OCI-LY1 (cell line): ENCODE results near the gene KRTAP10-9.

Experiments used
- H2AFZ ChIP-seq: fragments of 200-600 bp; sonication (generic), shearing (Covaris generic); 2 replicates; pipeline ENCODE4 v1.6.0; 2014; ENCODE audit warnings: antibody characterized with exemption, mild to moderate bottlenecking, low read length
- H3F3A ChIP-seq: fragments of 200-600 bp; sonication (generic), shearing (Covaris generic); 2 replicates; pipeline ENCODE4 v1.6.0; 2014; ENCODE audit warnings: mild to moderate bottlenecking, antibody characterized with exemption, low read length, moderate library complexity; ENCODE audit not compliant: insufficient read depth
- H3K27ac ChIP-seq: fragments of 200-600 bp; sonication (generic); 2 replicates; pipeline ENCODE4 v1.5.1; 2014; ENCODE audit warnings: low read length, mixed run types, mild to moderate bottlenecking, low read depth; ENCODE audit not compliant: poor library complexity, severe bottlenecking
- H3K27me3 ChIP-seq: fragments of 200-600 bp; sonication (generic); 2 replicates; pipeline ENCODE4 v1.6.0; 2014; ENCODE audit warnings: antibody characterized with exemption, mild to moderate bottlenecking, low read length, moderate library complexity; ENCODE audit not compliant: insufficient read depth
- H3K36me3 ChIP-seq: fragments of 200-600 bp; sonication (generic); 2 replicates; pipeline ENCODE4 v1.6.1; 2014; ENCODE audit warnings: mild to moderate bottlenecking, antibody characterized with exemption, low read length, moderate library complexity, mixed read lengths; ENCODE audit not compliant: insufficient read depth
- H3K4me1 ChIP-seq: fragments of 200-600 bp; sonication (generic); 2 replicates; pipeline ENCODE4 v1.5.1; 2014; ENCODE audit warnings: mild to moderate bottlenecking, low read length, moderate library complexity; ENCODE audit not compliant: insufficient read depth, severe bottlenecking
- H3K4me2 ChIP-seq: fragments of 200-600 bp; sonication (generic), shearing (Covaris generic); 2 replicates; pipeline ENCODE4 v1.6.1; 2014; ENCODE audit warnings: low read length
- H3K4me3 ChIP-seq: fragments of 200-600 bp; sonication (generic); 2 replicates; pipeline ENCODE4 v1.5.1; 2014; ENCODE audit warnings: low read length, low read depth, mild to moderate bottlenecking, mixed read lengths; ENCODE audit not compliant: poor library complexity, severe bottlenecking
- H3K79me2 ChIP-seq: fragments of 200-600 bp; shearing (Covaris generic); 2 replicates; pipeline ENCODE4 v1.6.1; 2016; ENCODE audit warnings: mixed run types, low read length, mixed read lengths; ENCODE audit not compliant: insufficient read depth
- H3K9ac ChIP-seq: fragments of 200-600 bp; sonication (generic), shearing (Covaris generic); 2 replicates; pipeline ENCODE4 v1.6.1; 2014; ENCODE audit warnings: mild to moderate bottlenecking, low read length, mixed read lengths
- H3K9me2 ChIP-seq: fragments of 200-600 bp; sonication (generic), shearing (Covaris generic); 2 replicates; pipeline ENCODE4 v1.6.1; 2014; ENCODE audit warnings: low read depth, mild to moderate bottlenecking, low read length, mixed read lengths
- H3K9me3 ChIP-seq: fragments of 200-600 bp; shearing (Covaris generic); 2 replicates; pipeline ENCODE4 v1.6.1; 2014; ENCODE audit warnings: low read length, mixed read lengths
- H4K20me1 ChIP-seq: fragments of 200-600 bp; sonication (generic), shearing (Covaris generic); 2 replicates; pipeline ENCODE4 v1.6.0; 2016; ENCODE audit warnings: mild to moderate bottlenecking, low read length; ENCODE audit not compliant: insufficient read depth
- EZH2 ChIP-seq: fragments of 200-600 bp; sonication (generic), shearing (Covaris generic); IDR thresholded peaks from 2 replicates; pipeline ENCODE4 v1.8.0; 2017; ENCODE audit warnings: borderline replicate concordance, mixed run types, mild to moderate bottlenecking, antibody characterized with exemption, low read length, moderate library complexity, mixed read lengths
- TF ChIP-seq, protein P1 (sequence below): fragments of 200-600 bp; sonication (generic), shearing (Covaris generic); IDR thresholded peaks from 2 replicates; pipeline ENCODE4 v1.5.1; 2017; ENCODE audit warnings: mild to moderate bottlenecking, antibody characterized with exemption, low read length, moderate library complexity, mixed read lengths

The KRTAP10-9 gene

DNA sequence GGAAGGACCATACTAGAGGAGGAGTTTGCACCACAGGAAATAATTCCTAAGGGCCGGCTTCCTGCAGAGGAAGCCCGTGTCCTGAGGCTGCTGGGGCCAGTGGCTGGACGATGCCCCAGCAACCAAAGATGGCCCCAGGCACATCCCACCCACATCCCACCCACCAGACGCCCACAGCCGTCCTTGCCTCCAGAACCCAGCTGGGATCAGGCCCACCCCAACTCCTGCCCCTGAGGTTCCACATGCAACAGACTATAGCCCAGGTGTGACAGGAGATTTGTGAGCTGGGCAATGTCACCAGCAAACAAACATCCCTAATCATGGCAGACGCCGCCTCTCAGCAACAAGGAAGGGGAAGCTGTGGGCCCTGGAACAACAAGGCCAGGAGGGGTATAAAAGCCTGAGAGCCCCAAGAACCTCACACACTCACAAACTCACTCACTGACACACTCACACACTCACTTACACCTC lies at the start of gene KRTAP10-9:
Gene KRTAP10-9, plus strand, starts transcription at position 421 of the 471 bp plus-strand sequence. CDS start 79 bp downstream, outside the sequence.
- Histone ChIP-seq H3K79me2 (no peaks in the 10 kb centered on the region), H3K4me3 (no peak within 1 kb of the TSS), H3K27me3 (no peaks in the 10 kb centered on the region), H4K20me1 (no peaks in the 10 kb centered on the region), H3K36me3 (no peaks in the 10 kb centered on the region), H2AFZ (no peak within 1 kb of the TSS), H3K9me3 (peaks cover 10% of the 10 kb centered on the region), H3K27ac (no peak within 1 kb of the TSS), H3K4me1 (no peaks in the 10 kb centered on the region), H3F3A (no peaks in the 10 kb centered on the region), H3K9me2 (no peaks in the 10 kb centered on the region), H3K4me2 (no peak within 1 kb of the TSS), H3K9ac (no peak within 1 kb of the TSS)
- TF ChIP-seq EZH2: no peak
- TF ChIP-seq, protein P1, sequence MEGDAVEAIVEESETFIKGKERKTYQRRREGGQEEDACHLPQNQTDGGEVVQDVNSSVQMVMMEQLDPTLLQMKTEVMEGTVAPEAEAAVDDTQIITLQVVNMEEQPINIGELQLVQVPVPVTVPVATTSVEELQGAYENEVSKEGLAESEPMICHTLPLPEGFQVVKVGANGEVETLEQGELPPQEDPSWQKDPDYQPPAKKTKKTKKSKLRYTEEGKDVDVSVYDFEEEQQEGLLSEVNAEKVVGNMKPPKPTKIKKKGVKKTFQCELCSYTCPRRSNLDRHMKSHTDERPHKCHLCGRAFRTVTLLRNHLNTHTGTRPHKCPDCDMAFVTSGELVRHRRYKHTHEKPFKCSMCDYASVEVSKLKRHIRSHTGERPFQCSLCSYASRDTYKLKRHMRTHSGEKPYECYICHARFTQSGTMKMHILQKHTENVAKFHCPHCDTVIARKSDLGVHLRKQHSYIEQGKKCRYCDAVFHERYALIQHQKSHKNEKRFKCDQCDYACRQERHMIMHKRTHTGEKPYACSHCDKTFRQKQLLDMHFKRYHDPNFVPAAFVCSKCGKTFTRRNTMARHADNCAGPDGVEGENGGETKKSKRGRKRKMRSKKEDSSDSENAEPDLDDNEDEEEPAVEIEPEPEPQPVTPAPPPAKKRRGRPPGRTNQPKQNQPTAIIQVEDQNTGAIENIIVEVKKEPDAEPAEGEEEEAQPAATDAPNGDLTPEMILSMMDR: no peak

DNA sequence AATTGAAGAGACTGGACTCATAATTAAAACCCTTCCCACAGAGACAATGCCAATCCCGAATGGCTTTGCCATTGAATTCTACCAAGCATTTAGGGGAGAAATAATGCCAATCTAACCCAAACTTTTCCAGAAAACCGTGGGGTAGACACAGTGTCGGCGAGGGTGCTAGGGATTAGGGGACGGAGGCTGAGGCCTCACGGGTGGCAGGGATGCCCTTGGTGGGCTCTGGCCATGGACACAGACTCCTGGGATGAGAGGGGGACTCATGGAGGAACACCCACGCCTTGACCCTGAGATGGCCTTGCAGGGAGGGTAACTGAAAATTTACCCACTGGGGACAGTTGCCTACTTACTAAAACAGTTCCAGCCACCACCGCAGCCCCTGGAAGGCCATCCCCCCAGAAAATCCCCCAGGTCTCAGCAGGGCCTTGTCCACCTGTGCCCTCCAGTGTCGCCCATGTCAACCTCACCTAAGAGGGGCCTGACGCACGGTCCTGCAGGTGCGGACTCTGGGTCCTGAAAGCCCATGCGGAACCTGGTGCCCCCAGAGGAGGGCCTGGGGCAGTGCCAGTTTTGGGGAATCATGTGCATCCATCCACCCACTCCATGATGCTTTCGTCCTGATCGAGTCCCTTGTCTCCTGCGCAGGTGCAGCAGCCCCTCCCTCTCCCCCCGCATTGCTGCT lies 48.4 kb upstream of the KRTAP10-9 start:
- Histone ChIP-seq H3K36me3 (no peaks in the 10 kb centered on the region; the same call in 1 of the 2 replicates), H3F3A (no peaks in the 10 kb centered on the region), H3K9me2 (no peaks in the 10 kb centered on the region), H3K27ac (no peak overlapping the region), H3K4me2 (no peak overlapping the region), H3K27me3 (no peaks in the 10 kb centered on the region; the same call in 1 of the 2 replicates), H3K79me2 (no peaks in the 10 kb centered on the region), H3K4me3 (no peak overlapping the region), H3K9ac (no peak overlapping the region), H4K20me1 (no peaks in the 10 kb centered on the region), H3K9me3 (peaks cover 4% of the 10 kb centered on the region; the same call in 1 of the 2 replicates), H2AFZ (no peak overlapping the region), H3K4me1 (no peaks in the 10 kb centered on the region)
- TF ChIP-seq, protein P1: no peak
- no peak for TF ChIP-seq EZH2

DNA sequence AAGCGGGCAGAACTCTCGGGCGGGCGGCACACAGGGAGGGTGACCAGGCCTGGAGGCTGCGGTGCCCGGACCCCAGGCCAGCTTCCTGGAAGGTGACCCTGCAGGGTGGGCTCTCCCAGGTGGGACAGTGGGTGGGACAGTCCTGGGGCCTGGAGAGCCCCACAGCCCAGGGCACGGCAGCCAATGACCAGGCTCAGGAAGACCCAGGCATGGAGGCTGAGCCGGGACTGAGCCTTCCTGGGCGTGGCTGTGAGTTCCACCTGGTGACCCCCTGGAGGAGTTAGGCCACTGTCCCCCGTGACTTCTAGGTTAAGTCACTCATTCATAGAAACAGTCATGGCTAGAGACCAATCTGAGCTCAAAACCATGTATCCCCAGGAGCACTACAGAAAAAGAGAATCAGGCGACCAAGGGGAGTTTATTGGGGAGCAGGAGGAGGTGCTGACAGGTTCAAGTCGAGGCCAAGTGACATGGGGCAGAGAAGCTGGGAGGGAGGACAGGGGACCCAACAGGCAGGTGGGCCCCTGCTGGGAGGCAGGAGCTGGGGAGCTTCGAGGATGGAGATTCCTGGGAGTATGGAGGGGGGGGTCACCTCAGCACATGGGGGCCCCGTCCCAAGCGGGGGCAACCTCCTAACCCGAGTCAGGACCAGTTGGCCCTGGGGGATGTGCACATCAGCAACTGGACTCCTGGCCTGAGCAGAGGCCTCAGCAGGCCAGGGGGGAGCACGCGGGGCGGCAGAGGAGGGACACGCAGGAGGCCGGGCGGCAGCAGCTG lies 47.6 kb upstream of the KRTAP10-9 start:
- TF ChIP-seq EZH2: no peak
- TF ChIP-seq, protein P1: no peak
- Histone ChIP-seq H3K79me2 (no peaks in the 10 kb centered on the region), H3K27ac (no peak overlapping the region), H3K4me2 (no peak overlapping the region), H3K9me2 (no peaks in the 10 kb centered on the region), H3K4me3 (no peak overlapping the region), H3K4me1 (no peaks in the 10 kb centered on the region), H3K9me3 (peaks cover 4% of the 10 kb centered on the region; the same call in 1 of the 2 replicates), H4K20me1 (no peaks in the 10 kb centered on the region), H3K36me3 (no peaks in the 10 kb centered on the region; the same call in 1 of the 2 replicates), H3K9ac (no peak overlapping the region), H2AFZ (no peak overlapping the region), H3F3A (no peaks in the 10 kb centered on the region), H3K27me3 (no peaks in the 10 kb centered on the region; the same call in 1 of the 2 replicates)
